Neuronal stem cell (in vitro differentiated cells): ENCODE data around the gene GPATCH8.

Source experiments
- DNase-seq: peaks from one replicate; pipeline ENCODE4 v3.0.0-alpha.2; 2013; ENCODE audit warnings: low spot score
- H2AFZ ChIP-seq: one replicate; pipeline ENCODE4 v1.6.1; 2013; ENCODE audit warnings: mild to moderate bottlenecking, low read length, inconsistent platforms
- H2AK5ac ChIP-seq: 2 replicates; pipeline ENCODE4 v1.6.1; 2013; ENCODE audit warnings: low read depth, mild to moderate bottlenecking, inconsistent platforms, low read length, moderate library complexity, mixed read lengths
- H2BK120ac ChIP-seq: 2 replicates; pipeline ENCODE4 v1.6.1; 2013; ENCODE audit warnings: low read depth, mild to moderate bottlenecking, inconsistent platforms, low read length, moderate library complexity, mixed read lengths
- H2BK12ac ChIP-seq: one replicate; pipeline ENCODE4 v1.6.1; 2013; ENCODE audit warnings: low read length, inconsistent platforms
- H2BK15ac ChIP-seq: 2 replicates; pipeline ENCODE4 v1.6.1; 2013; ENCODE audit warnings: mild to moderate bottlenecking, low read length, inconsistent platforms, mixed read lengths
- H2BK5ac ChIP-seq: one replicate; pipeline ENCODE4 v1.6.1; 2013; ENCODE audit warnings: inconsistent platforms, mild to moderate bottlenecking, low read length, moderate library complexity
- H3K14ac ChIP-seq: one replicate; pipeline ENCODE4 v1.6.1; 2013; ENCODE audit warnings: low read length, inconsistent platforms
- H3K18ac ChIP-seq: 2 replicates; pipeline ENCODE4 v1.6.1; 2013; ENCODE audit warnings: low read length, inconsistent platforms
- H3K23ac ChIP-seq: 2 replicates; pipeline ENCODE4 v1.6.1; 2013; ENCODE audit warnings: low read depth, mild to moderate bottlenecking, mixed read lengths, low read length, inconsistent platforms; ENCODE audit not compliant: poor library complexity
- H3K27ac ChIP-seq: replicated peaks from 3 replicates; pipeline ENCODE4 v1.5.1; 2013; ENCODE audit warnings: low read length, inconsistent platforms
- H3K27me3 ChIP-seq, 3 experiments: 2 replicates each; pipeline ENCODE4 v1.6.1; 2013; ENCODE audit warnings: low read length in 3 of 3, mild to moderate bottlenecking in 2 of 3, inconsistent platforms in 1 of 3, low read depth in 1 of 3, mixed read lengths in 1 of 3, moderate library complexity in 1 of 3; ENCODE audit not compliant: control insufficient read depth in 3 of 3, insufficient read depth in 3 of 3
- H3K36me3 ChIP-seq, 2 donors: replicated peaks in 1 of 2; 2 replicates each; pipeline ENCODE4 v1.6.1; 2013; ENCODE audit warnings: low read length in 2 of 2; ENCODE audit not compliant: control insufficient read depth in 2 of 2, insufficient read depth in 2 of 2
- H3K4ac ChIP-seq: 2 replicates; pipeline ENCODE4 v1.6.1; 2013; ENCODE audit warnings: inconsistent platforms, mild to moderate bottlenecking, low read length, moderate library complexity
- H3K4me1 ChIP-seq, 2 donors: 1 replicate in 1 of 2; 2 replicates in 1 of 2; pipeline ENCODE4 v1.6.1; 2013; ENCODE audit warnings: low read length in 2 of 2, low read depth in 1 of 2; ENCODE audit not compliant: control insufficient read depth in 2 of 2, insufficient read depth in 1 of 2
- H3K4me2 ChIP-seq: one replicate; pipeline ENCODE4 v1.6.1; 2013; ENCODE audit warnings: mild to moderate bottlenecking, low read length, inconsistent platforms; ENCODE audit not compliant: insufficient read depth, poor library complexity, severe bottlenecking
- H3K4me3 ChIP-seq, 2 donors: 2 replicates each; pipeline ENCODE4 v1.5.1; 2013; ENCODE audit warnings: low read length in 2 of 2, mild to moderate bottlenecking in 2 of 2, inconsistent platforms in 1 of 2, moderate library complexity in 1 of 2
- H3K79me1 ChIP-seq: one replicate; pipeline ENCODE4 v1.6.1; 2013; ENCODE audit warnings: low read depth, mild to moderate bottlenecking, inconsistent platforms, low read length, moderate library complexity
- H3K9ac ChIP-seq: one replicate; pipeline ENCODE4 v1.6.1; 2013; ENCODE audit warnings: mild to moderate bottlenecking, low read depth, low read length, inconsistent platforms; ENCODE audit not compliant: poor library complexity
- H3K9me3 ChIP-seq, 2 donors: replicated peaks in 1 of 2; 2 replicates each; pipeline versions ENCODE3 to v1.6.1; 2013; ENCODE audit warnings: low read length in 2 of 2, mild to moderate bottlenecking in 2 of 2, inconsistent platforms in 1 of 2, low read depth in 1 of 2, mixed read lengths in 1 of 2, moderate library complexity in 1 of 2; ENCODE audit not compliant: control insufficient read depth in 2 of 2, insufficient read depth in 1 of 2
- H4K8ac ChIP-seq: one replicate; pipeline ENCODE4 v1.6.1; 2013; ENCODE audit warnings: low read depth, mild to moderate bottlenecking, inconsistent platforms, low read length, moderate library complexity
- H4K91ac ChIP-seq: one replicate; pipeline ENCODE4 v1.6.1; 2013; ENCODE audit warnings: low read length, low read depth, mild to moderate bottlenecking, inconsistent platforms; ENCODE audit not compliant: poor library complexity
- WGBS, 2 donors: extraction: QIAGEN DNeasy Blood & Tissue Kit; methylation state at CpG; one replicate each; pipeline ENCODE4 v1.1.7; 2013; ENCODE audit warnings: missing lambda C conversion rate in 2 of 2, mixed read lengths in 1 of 2; ENCODE audit not compliant: insufficient read length in 2 of 2, insufficient replicate concordance in 1 of 2; ENCODE audit errors: extremely low coverage in 2 of 2; 5-methylcytosine and 5-hydroxymethylcytosine counted together

Gene GPATCH8

GRCh38 chr17:44527102-44527501 lies 23.9 kb upstream of the GPATCH8 start:
- Histone ChIP-seq H3K4ac (no peak overlapping the region), H2BK15ac (no peak overlapping the region), H2BK5ac (no peak overlapping the region), H3K27me3 (no peaks in the 10 kb centered on the region), H3K4me3 (no peak overlapping the region), H3K14ac (no peak overlapping the region), H4K91ac (no peak overlapping the region), H3K9ac (no peak overlapping the region), H3K36me3 (no peaks in the 10 kb centered on the region), H2AK5ac (no peak overlapping the region), H2AFZ (no peak overlapping the region), H3K79me1 (no peaks in the 10 kb centered on the region), H4K8ac (no peak overlapping the region), H2BK120ac (no peak overlapping the region), H3K9me3 (peaks cover 1 to 10% of the 10 kb centered on the region in 2 donors), H3K4me1 (no peaks in the 10 kb centered on the region), H3K27ac (no peak overlapping the region), H3K18ac (no peak overlapping the region), H3K23ac (no peak overlapping the region), H3K4me2 (no peak overlapping the region), H2BK12ac (no peak overlapping the region)
- DNase-seq: no peak
- no CpG with 5 or more reads among the region's 1 CpG for WGBS, 2 donors

- Histone ChIP-seq H2BK5ac (no peak overlapping the region), H3K14ac (no peak overlapping the region), H2BK12ac (no peak overlapping the region), H2BK15ac (no peak overlapping the region), H3K27ac (no peak overlapping the region), H4K91ac (no peak overlapping the region), H3K4me2 (no peak overlapping the region), H3K9ac (no peak overlapping the region), H3K27me3 (no peaks in the 10 kb centered on the region), H3K23ac (no peak overlapping the region), H3K4ac (no peak overlapping the region), H3K4me3 (no peak overlapping the region), H3K18ac (no peak overlapping the region), H2AFZ (no peak overlapping the region), H3K36me3 (no peaks in the 10 kb centered on the region), H3K4me1 (no peaks in the 10 kb centered on the region), H3K79me1 (no peaks in the 10 kb centered on the region), H3K9me3 (peaks cover 1 to 10% of the 10 kb centered on the region in 2 donors), H4K8ac (no peak overlapping the region), H2AK5ac (no peak overlapping the region), H2BK120ac (no peak overlapping the region)
- DNase-seq: no peak
- no CpG with 5 or more reads among the region's 3 CpGs for WGBS, 2 donors
Observed at GRCh38 chr17:44523672-44523972, 20.4 kb upstream of the GPATCH8 start.

GRCh38 chr17:44522883-44523671 lies 19.9 kb upstream of the GPATCH8 start:
- H3K14ac ChIP-seq: no peak overlapping the region
- WGBS, 2 donors: no CpG with 5 or more reads among the region's 14 CpGs
- no peak overlapping the region for H2BK120ac ChIP-seq
- no peak overlapping the region for H2BK15ac ChIP-seq
- H2AFZ ChIP-seq: no peak overlapping the region
- no peak overlapping the region for H3K4ac ChIP-seq
- H4K8ac ChIP-seq: no peak overlapping the region
- no peak overlapping the region for H2BK12ac ChIP-seq
- H3K79me1 ChIP-seq: no peaks in the 10 kb centered on the region
- no peak overlapping the region for H3K18ac ChIP-seq
- no peak for DNase-seq
- H3K23ac ChIP-seq: no peak overlapping the region
- H3K4me2 ChIP-seq: no peak overlapping the region
- no peak overlapping the region for H4K91ac ChIP-seq
- no peak overlapping the region for H3K4me3 ChIP-seq
- no peaks in the 10 kb centered on the region for H3K27me3 ChIP-seq
- no peak overlapping the region for H3K27ac ChIP-seq
- no peak overlapping the region for H2AK5ac ChIP-seq
- no peaks in the 10 kb centered on the region for H3K36me3 ChIP-seq
- H3K9ac ChIP-seq: no peak overlapping the region
- peaks cover 1 to 10% of the 10 kb centered on the region in 2 donors for H3K9me3 ChIP-seq
- H2BK5ac ChIP-seq: no peak overlapping the region
- no peaks in the 10 kb centered on the region for H3K4me1 ChIP-seq

- Histone ChIP-seq H3K9me3 (no peaks in the 10 kb centered on the region), H3K27ac (no peak overlapping the region), H3K4ac (no peak overlapping the region), H2BK120ac (no peak overlapping the region), H2BK5ac (no peak overlapping the region), H3K4me3 (no peak overlapping the region), H3K4me2 (no peak overlapping the region), H2AFZ (no peak overlapping the region), H3K18ac (no peak overlapping the region), H3K14ac (no peak overlapping the region), H3K4me1 (no peaks in the 10 kb centered on the region), H3K23ac (no peak overlapping the region), H4K8ac (no peak overlapping the region), H2BK12ac (no peak overlapping the region), H3K36me3 (no peaks in the 10 kb centered on the region), H3K9ac (no peak overlapping the region), H2BK15ac (no peak overlapping the region), H4K91ac (no peak overlapping the region), H3K27me3 (no peaks in the 10 kb centered on the region), H3K79me1 (no peaks in the 10 kb centered on the region), H2AK5ac (no peak overlapping the region)
- no peak for DNase-seq
- no CpG with 5 or more reads among the region's 3 CpGs for WGBS, 2 donors
Observed at GRCh38 chr17:44518032-44518431, 14.8 kb upstream of the GPATCH8 start.
